Glutamatergic neuron (in vitro differentiated cells): ENCODE measurements around the gene BLOC1S3. TPM values are rescaled to one million over a fixed set of nuclear protein-coding genes. Genes with fewer than 3 reads are reported as not detected.

ENCODE experiments used
- DNase-seq: peaks from one replicate; pipeline ENCODE4 v3.0.0; 2022
- H3K27ac Mint-ChIP-seq: one replicate; pipeline ENCODE4 v1.8.0; 2020; ENCODE audit warnings: mild to moderate bottlenecking, mixed read lengths, inconsistent platforms; ENCODE audit not compliant: unreplicated experiment
- H3K27me3 Mint-ChIP-seq: one replicate; pipeline ENCODE4 v1.8.0; 2020; ENCODE audit warnings: mild to moderate bottlenecking, moderate library complexity, mixed read lengths, inconsistent platforms; ENCODE audit not compliant: unreplicated experiment
- H3K36me3 Mint-ChIP-seq: one replicate; pipeline ENCODE4 v1.8.0; 2020; ENCODE audit warnings: mild to moderate bottlenecking, mixed read lengths, inconsistent platforms; ENCODE audit not compliant: unreplicated experiment
- H3K4me1 Mint-ChIP-seq: one replicate; pipeline ENCODE4 v1.8.0; 2020; ENCODE audit warnings: mild to moderate bottlenecking, low read depth, mixed read lengths, inconsistent platforms; ENCODE audit not compliant: unreplicated experiment
- H3K4me3 Mint-ChIP-seq: one replicate; pipeline ENCODE4 v1.8.0; 2020; ENCODE audit warnings: mild to moderate bottlenecking, mixed read lengths, inconsistent platforms; ENCODE audit not compliant: unreplicated experiment
- H3K9me3 Mint-ChIP-seq: one replicate; pipeline ENCODE4 v1.8.0; 2020; ENCODE audit warnings: mild to moderate bottlenecking, moderate library complexity, mixed read lengths, inconsistent platforms; ENCODE audit not compliant: unreplicated experiment
- CTCF ChIP-seq: fragments of 200-600 bp; sonication (generic); IDR thresholded peaks from one replicate; pipeline ENCODE4 v1.5.0; 2021; ENCODE audit not compliant: partially characterized antibody, unreplicated experiment
- total RNA-seq: library from RNA; stranded (reverse); fragmentation: NEBNext Ultra II Directional; extraction: Animal tissue kit (Norgen Biotek cat#: 25700); gene quantifications from one replicate; pipeline ENCODE4 v1.2.1, GENCODE V29; 2021; ENCODE audit not compliant: unreplicated experiment

Gene BLOC1S3
- total RNA-seq, 1 donor from 2014 or later, result 8.1 TPM

GRCh38 chr19:45164577-45165335, 13.8 kb upstream of the BLOC1S3 start:
- Mint-ChIP-seq H3K27ac (no peak overlapping the region), H3K36me3 (no peaks in the 10 kb centered on the region), H3K4me1 (peaks cover 21% of the 10 kb centered on the region), H3K4me3 (no peak overlapping the region), H3K9me3 (peaks cover 14% of the 10 kb centered on the region), H3K27me3 (peaks cover 4% of the 10 kb centered on the region)
- TF ChIP-seq CTCF, result no peak
- peak; percentile 54 for DNase-seq

DNA sequence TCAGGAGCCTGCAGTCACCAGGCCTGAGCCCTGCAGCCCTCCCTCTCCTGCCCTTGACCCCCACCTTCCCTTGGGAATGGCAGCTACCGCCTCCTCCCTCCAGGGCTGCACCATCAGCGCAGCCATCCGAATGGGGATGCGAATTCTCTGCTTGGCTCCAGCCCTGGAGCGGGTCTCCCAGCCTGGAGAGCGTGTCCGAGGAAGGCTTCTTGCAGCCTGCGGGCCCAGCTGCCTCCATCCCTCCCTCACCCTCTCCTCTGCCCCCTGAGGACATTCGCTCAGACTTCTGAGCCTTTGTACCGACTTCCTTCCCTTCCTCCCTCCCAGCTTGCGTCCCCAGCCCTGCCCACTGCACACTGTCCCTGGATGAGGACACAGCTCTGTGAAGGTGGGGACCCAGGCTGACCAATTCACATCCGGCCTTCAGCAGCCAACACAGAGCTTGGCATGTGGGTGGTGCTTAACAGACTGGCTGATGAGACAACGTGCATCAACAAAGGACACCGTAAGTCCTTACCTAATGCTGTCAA, 11.8 kb upstream of the BLOC1S3 start:
- DNase-seq, result peak; percentile 76
- Mint-ChIP-seq H3K4me1 (peaks cover 16% of the 10 kb centered on the region), H3K9me3 (peaks cover 14% of the 10 kb centered on the region), H3K36me3 (no peaks in the 10 kb centered on the region), H3K4me3 (peak overlapping the region; percentile 74), H3K27me3 (peaks cover 9% of the 10 kb centered on the region), H3K27ac (peak overlapping the region; percentile 98)
- TF ChIP-seq CTCF, result no peak

DNA sequence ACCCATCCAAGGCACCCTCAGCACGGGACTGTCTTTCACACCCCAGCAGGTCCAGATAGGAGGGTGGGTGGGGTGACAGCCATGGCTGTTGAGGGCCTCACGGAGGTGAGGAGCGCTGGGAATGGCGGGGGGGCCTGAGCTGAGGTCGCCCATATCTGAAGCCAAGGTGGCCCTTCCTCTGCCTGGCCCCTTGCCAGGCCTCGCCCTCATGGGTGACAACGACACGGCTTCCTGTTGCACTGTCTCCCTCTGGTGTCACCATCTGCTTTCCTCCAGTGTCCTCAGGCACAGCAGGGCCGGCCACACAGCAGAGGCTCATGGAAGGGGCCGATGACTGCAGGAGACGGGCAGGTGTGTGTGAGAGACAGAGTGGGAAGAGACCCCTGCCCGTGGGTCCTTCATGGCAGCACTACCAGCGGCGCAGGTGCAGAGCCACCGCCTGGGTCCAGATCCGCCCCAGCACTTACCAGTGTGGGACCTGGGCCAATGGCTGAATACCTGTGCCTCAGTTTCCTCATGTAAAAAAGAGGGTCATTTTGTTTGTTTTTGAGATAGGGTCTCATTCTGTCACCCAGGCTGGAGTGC, 9.7 kb upstream of the BLOC1S3 start:
- DNase-seq, result no peak
- no peak for TF ChIP-seq CTCF
- Mint-ChIP-seq H3K9me3 (peaks cover 15% of the 10 kb centered on the region), H3K27ac (no peak overlapping the region), H3K4me3 (no peak overlapping the region), H3K36me3 (no peaks in the 10 kb centered on the region), H3K4me1 (peaks cover 12% of the 10 kb centered on the region), H3K27me3 (peaks cover 9% of the 10 kb centered on the region)

- no peak for TF ChIP-seq CTCF
- no peak for DNase-seq
- H3K36me3 Mint-ChIP-seq, result no peaks in the 10 kb centered on the region
- peaks cover 12% of the 10 kb centered on the region for H3K4me1 Mint-ChIP-seq
- H3K27ac Mint-ChIP-seq, result no peak overlapping the region
- H3K4me3 Mint-ChIP-seq, result no peak overlapping the region
- peaks cover 15% of the 10 kb centered on the region for H3K9me3 Mint-ChIP-seq
- H3K27me3 Mint-ChIP-seq, result peaks cover 9% of the 10 kb centered on the region
Observed at GRCh38 chr19:45169602-45170001, 9.0 kb upstream of the BLOC1S3 start.
